ENCODE data around the gene GSTO2.

GSTO2 gene

GRCh38 chr10:104253606-104254410 lies 15.2 kb upstream of the GSTO2 start:
- no peak for DNase-seq (ENCODE audit: low read depth in 2 of 2)

DNA sequence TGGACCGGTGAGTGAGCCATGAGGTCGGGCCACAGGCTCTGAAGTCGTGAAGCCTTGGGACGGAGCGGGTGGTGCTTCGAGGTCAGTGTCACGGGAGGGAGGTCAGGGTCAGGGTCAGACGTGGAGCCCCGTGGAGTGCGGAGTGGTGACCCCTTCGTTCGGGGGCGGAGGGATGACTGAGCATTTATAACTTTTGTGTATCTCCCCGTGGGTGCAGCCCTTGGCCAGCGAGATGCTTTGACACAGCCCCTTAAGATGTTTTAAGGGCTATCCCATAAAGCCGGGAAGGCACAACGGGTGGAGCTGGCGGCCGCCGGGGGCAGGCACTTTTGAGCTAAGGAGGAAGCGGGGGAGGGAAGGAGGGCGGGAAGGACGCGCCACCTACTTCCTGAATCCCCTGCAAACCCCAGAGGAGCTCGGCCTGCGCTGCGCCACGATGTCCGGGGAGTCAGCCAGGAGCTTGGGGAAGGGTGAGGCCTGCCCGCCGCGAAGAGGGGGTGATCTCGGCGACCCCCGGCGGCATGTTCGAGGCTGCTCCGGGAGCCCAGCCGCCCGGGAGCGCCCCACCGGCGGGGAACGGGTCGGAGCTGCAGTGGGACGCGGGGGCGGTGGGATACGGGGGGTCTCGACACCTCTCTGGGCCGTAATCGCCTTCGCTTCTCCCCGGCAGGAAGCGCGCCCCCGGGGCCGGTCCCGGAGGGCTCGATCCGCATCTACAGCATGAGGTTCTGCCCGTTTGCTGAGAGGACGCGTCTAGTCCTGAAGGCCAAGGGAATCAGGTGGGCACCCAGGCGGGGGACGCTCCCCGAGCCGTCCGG lies 14.3 kb upstream of the GSTO2 start, which contains the start of gene GSTO1:
Gene GSTO1, plus strand, starts transcription at position 400 of the 818 bp plus-strand sequence. Its CDS starts 37 bp downstream, at position 437.
- DNase-seq (ENCODE audit: low read depth in 2 of 2): peak in 1 of 2 experiments; percentile 63

GRCh38 chr10:104255311-104255981 lies 13.5 kb upstream of the GSTO2 start:
- no peak for DNase-seq (ENCODE audit: low read depth in 2 of 2)

GRCh38 chr10:104256335-104256961 lies 12.5 kb upstream of the GSTO2 start:
- DNase-seq (ENCODE audit: low read depth in 2 of 2): no peak

DNA sequence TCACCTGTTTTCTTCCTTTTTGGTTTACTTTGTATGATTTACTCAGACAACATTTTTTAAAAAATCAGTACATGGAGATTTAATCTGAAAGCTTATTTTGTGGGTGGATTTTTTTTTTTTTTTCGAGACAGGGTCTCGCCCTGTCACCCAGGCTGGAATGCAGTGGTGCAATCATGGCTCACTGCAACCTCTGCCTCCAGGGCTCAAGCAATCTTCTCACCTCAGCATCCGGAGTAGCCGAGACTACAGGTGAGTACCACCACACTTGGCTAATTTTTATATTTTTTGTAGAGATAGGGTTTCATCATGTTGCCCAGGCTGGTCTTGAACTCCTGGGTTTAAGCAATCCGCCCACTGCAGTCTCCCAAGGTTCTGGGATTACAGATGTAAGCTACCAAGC lies 11.7 kb upstream of the GSTO2 start:
- DNase-seq (ENCODE audit: low read depth in 2 of 2): no peak

- no peak for DNase-seq (ENCODE audit: low read depth in 2 of 2)
These were observed 10.8 kb upstream of the GSTO2 start for GRCh38 chr10:104258209-104258608.

DNA sequence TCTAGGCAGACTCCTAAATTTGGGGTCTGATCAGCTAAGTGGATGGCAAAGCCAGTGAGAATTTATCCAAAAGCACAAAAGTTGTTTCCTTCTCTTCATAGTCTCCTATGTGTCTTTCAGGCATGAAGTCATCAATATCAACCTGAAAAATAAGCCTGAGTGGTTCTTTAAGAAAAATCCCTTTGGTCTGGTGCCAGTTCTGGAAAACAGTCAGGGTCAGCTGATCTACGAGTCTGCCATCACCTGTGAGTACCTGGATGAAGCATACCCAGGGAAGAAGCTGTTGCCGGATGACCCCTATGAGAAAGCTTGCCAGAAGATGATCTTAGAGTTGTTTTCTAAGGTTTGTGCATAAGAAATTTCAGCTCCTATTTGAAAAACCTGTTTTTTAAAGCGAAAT lies 9.5 kb upstream of the GSTO2 start:
- no peak for DNase-seq (ENCODE audit: low read depth in 2 of 2)

- no peak for DNase-seq (ENCODE audit: low read depth in 2 of 2)
These were observed 8.8 kb upstream of the GSTO2 start for GRCh38 chr10:104259999-104260774.

DNA sequence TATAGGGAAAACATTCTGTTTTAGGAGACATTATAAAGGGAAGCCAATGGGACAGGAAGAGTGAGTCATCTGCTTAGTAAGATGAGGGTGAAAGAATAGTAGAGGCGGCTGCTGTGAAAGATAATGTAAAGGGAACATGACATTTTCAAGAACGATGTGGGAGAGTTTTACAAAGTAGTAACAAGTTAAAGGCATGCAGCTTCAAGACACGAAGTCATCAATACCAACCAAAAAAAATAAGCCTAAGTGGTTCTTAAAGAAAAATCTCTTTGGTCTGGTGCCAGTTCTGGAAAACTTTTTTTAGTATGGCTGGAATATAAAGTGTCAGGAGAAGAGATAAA lies 8.2 kb upstream of the GSTO2 start:
- DNase-seq (ENCODE audit: low read depth in 2 of 2): no peak

GRCh38 chr10:104262055-104262454 lies 6.9 kb upstream of the GSTO2 start:
- DNase-seq (ENCODE audit: low read depth in 2 of 2): no peak

GRCh38 chr10:104264783-104265182 lies 4.2 kb upstream of the GSTO2 start:
- DNase-seq (ENCODE audit: low read depth in 2 of 2): no peak

GRCh38 chr10:104267721-104268404 lies 1.1 kb upstream of the GSTO2 start:
- DNase-seq (ENCODE audit: low read depth in 2 of 2): peak in 1 of 2 experiments; percentile 27

DNA sequence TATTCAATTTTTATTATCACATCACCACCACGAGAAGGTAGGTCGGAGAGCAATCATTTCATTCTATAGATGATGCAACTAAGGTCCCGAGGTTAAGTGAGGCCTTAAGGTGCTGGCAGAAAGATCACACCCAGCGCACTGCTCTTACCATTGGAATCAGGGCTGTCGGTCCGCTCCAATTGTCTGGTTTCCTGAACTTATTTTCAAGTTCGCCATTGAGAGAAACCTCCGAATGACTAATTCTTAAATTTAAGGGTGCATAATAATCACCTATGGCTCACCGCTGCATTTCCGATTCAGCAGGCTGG lies 625 bp upstream of the GSTO2 start:
- no peak for DNase-seq (ENCODE audit: low read depth in 2 of 2)

GRCh38 chr10:104273286-104273685 lies 4.3 kb downstream of the GSTO2 start:
- no peak for DNase-seq (ENCODE audit: low read depth in 2 of 2)

GRCh38 chr10:104273899-104274575 lies 5.1 kb downstream of the GSTO2 start:
- DNase-seq (ENCODE audit: low read depth in 2 of 2): no peak

DNA sequence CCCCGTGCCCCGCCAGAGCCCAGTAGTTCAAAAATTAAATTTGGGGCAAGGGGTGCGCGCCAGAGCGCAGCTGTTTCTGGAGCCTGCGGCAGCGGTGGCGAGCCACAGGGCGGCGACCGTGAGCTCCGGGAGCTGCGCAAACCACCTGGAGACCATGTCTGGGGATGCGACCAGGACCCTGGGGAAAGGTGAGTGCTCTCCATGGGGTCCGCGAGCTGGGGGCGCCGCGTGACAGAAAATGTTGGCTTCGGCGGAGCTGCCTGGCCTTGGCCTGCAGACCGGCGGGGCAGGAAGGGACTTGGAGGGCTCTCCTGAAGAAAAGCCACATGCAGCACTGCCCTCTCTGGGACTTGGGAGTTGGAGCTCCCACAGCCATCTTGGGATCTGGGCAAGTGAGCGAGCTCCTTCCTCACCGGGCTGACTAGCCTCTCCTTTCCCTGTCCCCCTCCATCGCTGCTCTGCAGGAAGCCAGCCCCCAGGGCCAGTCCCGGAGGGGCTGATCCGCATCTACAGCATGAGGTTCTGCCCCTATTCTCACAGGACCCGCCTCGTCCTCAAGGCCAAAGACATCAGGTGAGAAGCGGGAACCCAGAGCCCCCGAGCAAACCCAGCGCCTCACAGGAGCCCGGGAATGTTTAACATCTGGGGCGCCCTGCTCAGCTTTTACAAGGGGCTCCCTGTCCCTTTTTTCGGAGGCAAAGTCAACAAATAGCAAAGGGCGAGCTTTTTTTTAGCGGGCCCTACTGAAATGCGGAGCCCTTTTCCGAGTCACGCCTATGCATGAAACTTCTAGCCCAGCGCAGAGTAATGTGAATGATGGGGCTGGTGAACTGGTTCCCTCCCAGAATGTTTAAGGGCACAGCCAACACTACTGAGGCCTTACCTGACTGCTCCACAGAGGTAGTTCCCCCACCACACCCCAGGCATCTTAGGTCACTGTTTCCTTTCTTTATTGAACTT lies 6.1 kb downstream of the GSTO2 start:
- DNase-seq (ENCODE audit: low read depth in 2 of 2): peak in 1 of 2 experiments; percentile 45

DNA sequence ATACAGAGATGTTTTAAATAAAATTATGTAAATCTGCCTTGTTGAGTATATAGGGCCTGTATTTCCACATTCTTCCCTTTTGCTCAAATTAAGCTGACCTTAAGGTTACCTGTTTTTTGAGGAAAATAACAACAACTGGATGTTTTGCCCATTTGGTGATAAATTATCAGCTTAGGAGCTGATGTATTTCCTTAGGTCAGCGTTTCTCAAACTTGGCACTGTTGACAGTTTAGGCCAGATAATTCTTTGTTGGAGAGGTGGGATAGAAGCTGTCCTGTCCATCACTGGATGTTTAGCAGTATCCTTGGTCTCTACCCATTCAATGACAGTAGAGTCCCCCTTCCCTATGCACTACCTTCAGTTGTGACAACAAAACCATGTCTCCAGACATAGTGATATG lies 7.2 kb downstream of the GSTO2 start:
- DNase-seq (ENCODE audit: low read depth in 2 of 2): no peak

- no peak for DNase-seq (ENCODE audit: low read depth in 2 of 2)
These were observed 8.8 kb downstream of the GSTO2 start for GRCh38 chr10:104277785-104278184.
